Ishikawa (cell line): ENCODE measurements around the gene FOXK1.

Source experiments
- CEBPB ChIP-seq: IDR thresholded peaks from 2 replicates; pipeline ENCODE4 v1.6.1; 2012
- MAX ChIP-seq: IDR thresholded peaks from 2 replicates; pipeline ENCODE4 v1.6.1; 2012
- REST ChIP-seq: IDR thresholded peaks from 2 replicates; pipeline ENCODE4 v1.6.1; 2012; ENCODE audit warnings: low read depth, mild to moderate bottlenecking
- ZBTB7A ChIP-seq: IDR thresholded peaks from 2 replicates; pipeline ENCODE4 v1.6.1; 2012; ENCODE audit warnings: low read depth

GRCh38 chr7:4722308-4722707 is 40.2 kb downstream of the FOXK1 start:
- TF ChIP-seq REST: no peak
- no peak for TF ChIP-seq MAX
- no peak for TF ChIP-seq CEBPB
- TF ChIP-seq ZBTB7A: no peak
